WI38 (cell line): ENCODE results near the gene DBNDD1.

Experiments used
- H3K4me3 ChIP-seq: 2 replicates; pipeline ENCODE4 v1.5.1; 2011; ENCODE audit warnings: low read depth, mild to moderate bottlenecking, control low read depth, low read length
- TF ChIP-seq, protein P1 (sequence below): IDR thresholded peaks from 2 replicates; pipeline ENCODE4 v1.5.1; 2012; ENCODE audit warnings: low read depth, mild to moderate bottlenecking, control low read depth, low read length

Gene DBNDD1

DNA sequence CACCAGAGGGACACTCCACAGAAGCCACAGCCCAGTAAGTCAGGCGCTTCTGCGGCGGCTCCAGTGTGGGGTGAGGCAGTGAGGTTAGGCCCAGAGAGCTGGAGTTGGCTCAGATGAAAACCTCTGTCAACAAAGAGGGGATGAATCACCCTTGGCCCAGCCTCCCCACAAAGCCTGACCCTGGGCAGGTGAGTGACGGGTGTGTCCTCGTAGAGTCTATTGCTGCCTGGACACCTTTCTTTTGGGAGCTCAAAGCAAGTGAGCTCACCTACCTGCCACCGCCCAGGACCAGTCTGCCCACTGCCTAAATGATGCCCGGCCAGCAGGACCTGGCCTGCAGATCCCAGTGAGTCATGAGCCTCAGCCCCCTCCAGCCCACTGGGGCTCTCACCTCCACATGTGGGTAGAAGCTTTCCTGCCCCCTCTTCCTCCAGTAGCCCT, 24.9 kb upstream of the DBNDD1 start:
- TF ChIP-seq, protein P1, sequence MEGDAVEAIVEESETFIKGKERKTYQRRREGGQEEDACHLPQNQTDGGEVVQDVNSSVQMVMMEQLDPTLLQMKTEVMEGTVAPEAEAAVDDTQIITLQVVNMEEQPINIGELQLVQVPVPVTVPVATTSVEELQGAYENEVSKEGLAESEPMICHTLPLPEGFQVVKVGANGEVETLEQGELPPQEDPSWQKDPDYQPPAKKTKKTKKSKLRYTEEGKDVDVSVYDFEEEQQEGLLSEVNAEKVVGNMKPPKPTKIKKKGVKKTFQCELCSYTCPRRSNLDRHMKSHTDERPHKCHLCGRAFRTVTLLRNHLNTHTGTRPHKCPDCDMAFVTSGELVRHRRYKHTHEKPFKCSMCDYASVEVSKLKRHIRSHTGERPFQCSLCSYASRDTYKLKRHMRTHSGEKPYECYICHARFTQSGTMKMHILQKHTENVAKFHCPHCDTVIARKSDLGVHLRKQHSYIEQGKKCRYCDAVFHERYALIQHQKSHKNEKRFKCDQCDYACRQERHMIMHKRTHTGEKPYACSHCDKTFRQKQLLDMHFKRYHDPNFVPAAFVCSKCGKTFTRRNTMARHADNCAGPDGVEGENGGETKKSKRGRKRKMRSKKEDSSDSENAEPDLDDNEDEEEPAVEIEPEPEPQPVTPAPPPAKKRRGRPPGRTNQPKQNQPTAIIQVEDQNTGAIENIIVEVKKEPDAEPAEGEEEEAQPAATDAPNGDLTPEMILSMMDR: no peak
- no peak overlapping the region for H3K4me3 ChIP-seq

DNA sequence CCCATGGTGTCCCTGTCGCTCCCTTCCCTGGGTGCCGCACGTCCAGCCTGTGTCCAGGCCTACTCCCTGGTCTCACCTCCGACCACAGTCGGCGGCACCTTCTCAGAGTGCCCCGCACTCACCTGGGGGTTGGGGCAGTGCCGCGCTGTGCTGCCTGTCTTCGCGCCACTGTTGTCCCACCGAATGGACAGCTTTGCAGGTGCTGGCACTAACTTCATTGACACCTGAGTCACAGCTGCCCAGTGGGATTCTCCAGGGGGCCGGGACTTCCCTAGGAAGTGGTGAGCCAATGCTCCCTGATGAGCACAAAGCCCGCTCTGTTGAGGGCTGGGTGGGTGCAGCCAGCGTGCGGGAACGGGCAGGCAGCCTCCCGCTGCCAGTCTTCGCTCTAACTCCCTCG, 24.3 kb upstream of the DBNDD1 start:
- TF ChIP-seq, protein P1: no peak
- H3K4me3 ChIP-seq: no peak overlapping the region

DNA sequence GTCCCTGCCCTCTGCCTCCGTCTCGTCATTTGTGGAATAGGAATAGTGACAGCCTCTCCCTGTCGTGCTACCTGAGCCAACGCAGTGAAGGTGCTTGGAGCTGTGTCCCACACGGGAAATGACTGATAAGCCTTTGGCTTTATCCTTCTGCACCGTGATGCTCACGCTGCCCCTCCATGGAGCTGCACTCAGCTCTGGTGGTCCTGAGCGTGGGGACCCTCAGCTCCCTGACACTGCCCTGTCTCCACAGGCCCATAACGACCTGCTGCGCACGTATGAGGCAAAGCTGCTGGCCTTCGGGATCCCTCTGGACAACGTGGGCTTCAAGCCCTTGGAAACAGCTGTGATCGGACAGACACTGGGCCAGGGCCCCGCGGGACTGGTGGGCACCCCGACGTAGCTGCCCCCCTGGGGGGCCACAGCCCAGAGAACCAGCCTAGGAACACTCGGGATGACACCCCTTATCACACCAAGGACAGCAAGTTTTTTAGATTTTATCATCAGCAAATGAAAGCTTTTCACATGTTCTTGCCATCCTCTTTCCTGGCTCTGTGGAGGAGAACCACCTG, 23.8 kb upstream of the DBNDD1 start:
- TF ChIP-seq, protein P1: no peak
- H3K4me3 ChIP-seq: no peak overlapping the region

DNA sequence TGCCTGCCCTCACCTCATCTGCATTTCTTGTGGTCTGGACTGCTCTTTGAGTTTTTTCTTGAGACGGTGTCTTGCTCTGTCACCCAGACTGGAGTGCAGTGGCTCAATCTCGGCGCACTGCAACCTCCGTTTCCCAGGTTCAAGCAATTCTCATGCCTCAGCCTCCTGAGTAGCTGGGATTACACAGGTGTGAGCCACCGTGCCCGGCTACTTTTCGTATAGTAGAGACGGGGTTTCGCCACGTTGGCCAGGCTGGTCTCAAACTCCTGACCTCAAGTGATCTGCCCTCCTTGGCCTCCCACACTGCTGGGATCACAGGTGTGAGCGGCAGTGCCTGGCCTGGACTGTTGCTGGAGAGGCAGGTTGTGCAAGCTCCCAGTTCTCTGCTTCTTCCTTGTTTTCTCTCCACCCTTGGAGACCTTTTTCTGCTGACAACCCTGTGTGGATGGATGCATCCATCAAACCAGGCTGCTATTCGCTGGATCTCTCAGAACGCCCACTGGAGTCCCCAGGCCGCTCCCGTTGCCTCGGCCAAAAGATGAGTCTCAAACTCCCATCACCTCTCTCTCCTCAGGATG, 22.7 kb upstream of the DBNDD1 start:
- TF ChIP-seq, protein P1: no peak
- no peak overlapping the region for H3K4me3 ChIP-seq

DNA sequence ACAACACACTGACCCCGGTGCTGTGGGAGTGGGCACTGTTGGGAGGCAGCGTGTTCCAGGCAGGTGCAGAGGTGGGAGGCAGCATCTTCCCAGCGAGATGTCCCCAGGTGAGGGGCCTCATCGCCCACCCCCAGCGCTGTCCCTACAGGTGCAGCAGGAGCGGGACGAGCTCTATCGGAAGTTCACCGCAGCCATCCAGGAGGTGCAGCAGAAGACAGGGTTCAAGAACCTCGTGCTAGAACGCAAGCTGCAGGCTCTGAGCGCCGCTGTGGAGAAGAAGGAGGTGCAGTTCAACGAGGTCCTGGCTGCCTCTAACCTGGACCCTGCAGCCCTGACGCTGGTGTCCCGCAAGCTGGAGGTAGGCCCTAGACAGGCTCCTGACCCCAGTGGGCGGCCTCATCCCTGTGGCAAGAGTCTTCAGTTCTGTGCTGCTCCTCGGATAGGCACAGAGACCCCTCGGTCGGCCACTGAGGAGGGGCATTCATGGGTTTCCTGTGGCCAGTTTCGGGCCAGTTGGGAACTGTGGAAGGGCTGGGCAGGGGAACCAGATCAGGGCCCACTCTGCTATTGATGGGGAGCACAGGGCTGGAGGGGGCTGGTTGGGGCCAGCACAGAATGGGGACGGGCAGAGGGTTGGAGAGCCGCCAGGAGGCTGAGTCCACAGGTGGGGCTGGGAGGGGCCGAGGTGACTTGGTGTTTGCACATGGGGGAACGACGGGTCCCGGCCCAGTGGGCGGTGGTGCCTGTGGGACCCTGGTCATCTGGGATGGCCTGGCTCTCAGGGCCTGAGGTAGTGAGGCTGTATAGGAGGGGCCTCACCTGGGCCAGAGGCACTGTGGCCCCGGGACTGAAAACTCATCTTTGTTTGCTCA, 21.1 kb upstream of the DBNDD1 start:
- TF ChIP-seq, protein P1: no peak
- H3K4me3 ChIP-seq: no peak overlapping the region

DNA sequence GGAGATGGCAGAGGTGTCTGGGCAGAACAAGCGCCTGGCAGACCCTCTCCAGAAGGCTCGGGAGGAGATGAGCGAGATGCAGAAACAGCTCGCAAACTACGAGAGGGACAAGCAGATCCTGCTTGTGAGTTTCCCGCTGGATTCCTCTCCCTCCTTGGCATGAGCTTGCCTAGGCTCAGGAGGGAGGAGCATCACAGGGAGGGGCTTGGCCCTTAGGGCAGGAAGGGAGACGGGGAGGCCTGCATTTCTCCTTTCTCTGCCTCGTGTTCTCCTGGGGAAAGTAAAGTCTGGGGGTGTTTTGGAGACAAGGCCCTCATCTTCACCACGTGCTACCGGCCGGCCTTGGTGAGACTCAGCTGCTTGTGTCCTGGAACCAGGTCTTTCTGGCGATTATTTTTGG, 18.0 kb upstream of the DBNDD1 start:
- no peak overlapping the region for H3K4me3 ChIP-seq
- TF ChIP-seq, protein P1: no peak

DNA sequence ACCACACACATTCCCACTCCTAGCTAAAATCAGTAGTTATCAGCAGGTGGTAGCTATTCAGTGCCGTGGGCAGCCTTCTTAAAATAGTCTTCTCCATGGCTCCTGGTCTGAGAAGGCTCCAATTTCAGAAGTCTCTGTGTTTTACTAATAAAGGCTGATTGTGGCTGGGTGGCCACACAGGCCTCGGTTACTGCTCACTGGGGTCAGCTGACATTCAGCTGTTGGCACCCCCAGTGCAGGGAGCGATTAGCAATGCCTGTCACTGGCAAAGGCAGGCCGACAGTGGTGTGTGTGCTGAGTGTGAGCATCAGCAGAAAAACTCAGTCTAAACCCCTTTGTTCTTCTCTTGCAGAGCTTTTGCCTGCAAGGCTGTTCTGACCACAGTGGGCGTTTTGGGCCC, 16.6 kb upstream of the DBNDD1 start:
- no peak overlapping the region for H3K4me3 ChIP-seq
- TF ChIP-seq, protein P1: no peak
